Left lung (tissue), 10 donors: ENCODE data around the gene MEIKIN. TPM values are rescaled to one million over a fixed set of nuclear protein-coding genes. Genes with fewer than 3 reads are reported as not detected.

Source experiments
- ATAC-seq: fragments of 200-7000 bp; cut with Tn5 transposase; one replicate; pipeline ENCODE4 v1.9.1; 2020; ENCODE audit warnings: moderate library complexity
- DNase-seq, 4 donors: peaks; one replicate each; pipeline ENCODE4 v3.0.0-alpha.2; 2013 to 2020
- H3K27ac ChIP-seq, 2 donors: fragments of 200-600 bp; sonication (generic) in 1 of 2; one replicate each; pipeline versions ENCODE4 v1.5.0 to v1.8.0; 2020 to 2021
- H3K27me3 ChIP-seq, 2 donors: fragments of 200-600 bp; sonication (generic) in 1 of 2; one replicate each; pipeline versions ENCODE4 v1.5.0 to v1.8.0; 2020 to 2021
- H3K36me3 ChIP-seq, 2 donors: fragments of 200-600 bp; sonication (generic) in 1 of 2; one replicate each; pipeline versions ENCODE4 v1.5.0 to v1.8.0; 2020 to 2021
- H3K4me1 ChIP-seq, 2 donors: fragments of 200-600 bp; one replicate each; pipeline ENCODE4 v1.8.0; 2021
- H3K4me3 ChIP-seq, 2 donors: fragments of 200-600 bp; sonication (generic) in 1 of 2; one replicate each; pipeline versions ENCODE4 v1.5.0 to v1.8.0; 2020 to 2021; ENCODE audit warnings: mild to moderate bottlenecking in 1 of 2
- H3K9me3 ChIP-seq, 2 donors: fragments of 200-600 bp; sonication (generic) in 1 of 2; one replicate each; pipeline versions ENCODE4 v1.5.0 to v1.8.0; 2020 to 2021
- intact Hi-C, 2 donors: fragments of 100-400 bp; cut with DNase I; formaldehyde crosslinking; loops; one replicate each; pipeline versions ENCODE4 v1.11.2 to v1.14.2; 2022
- polyA plus RNA-seq, 6 donors: library from polyadenylated mRNA; unstranded; fragments of 120-200 nt; gene quantifications; one replicate each; pipeline ENCODE4 v1.2.1, GENCODE V29; 2013; ENCODE audit not compliant: insufficient read length in 6 of 6
- total RNA-seq, 2 donors: library from RNA; stranded (reverse); fragmentation: NEBNext Ultra II Directional; extraction: Animal tissue kit (Norgen Biotek cat#: 25700); gene quantifications; one replicate each; pipeline ENCODE4 v1.2.1, GENCODE V29; 2021
- TF ChIP-seq, protein P1 (sequence below), 2 donors: fragments of 200-600 bp; sonication (generic) in 1 of 2; IDR thresholded peaks; one replicate each; pipeline versions ENCODE4 v1.5.0 to v1.8.0; 2021; ENCODE audit warnings: antibody characterized with exemption in 2 of 2
- donor health status: DM: no; HTN: yes; CAD: no.
- donor health status: DM: no; HTN: no; CAD: no.

Gene MEIKIN
- total and polyA plus RNA-seq, 8 donors, result 0.17 to 1.5 (median 0.85) TPM; not detected in 5

GRCh38 chr5:131857388-131857787 is 88.1 kb downstream of the MEIKIN start:
- H3K4me1 ChIP-seq, result no peaks in the 10 kb centered on the region
- intact Hi-C loops, result no loop called here
- no peaks in the 10 kb centered on the region for H3K36me3 ChIP-seq
- H3K27ac ChIP-seq, result no peak overlapping the region
- H3K9me3 ChIP-seq, result no peaks in the 10 kb centered on the region
- H3K27me3 ChIP-seq, result no peaks in the 10 kb centered on the region
- H3K4me3 ChIP-seq, result no peak overlapping the region
- DNase-seq (no peak), ATAC-seq (no peak)
- TF ChIP-seq, protein P1, sequence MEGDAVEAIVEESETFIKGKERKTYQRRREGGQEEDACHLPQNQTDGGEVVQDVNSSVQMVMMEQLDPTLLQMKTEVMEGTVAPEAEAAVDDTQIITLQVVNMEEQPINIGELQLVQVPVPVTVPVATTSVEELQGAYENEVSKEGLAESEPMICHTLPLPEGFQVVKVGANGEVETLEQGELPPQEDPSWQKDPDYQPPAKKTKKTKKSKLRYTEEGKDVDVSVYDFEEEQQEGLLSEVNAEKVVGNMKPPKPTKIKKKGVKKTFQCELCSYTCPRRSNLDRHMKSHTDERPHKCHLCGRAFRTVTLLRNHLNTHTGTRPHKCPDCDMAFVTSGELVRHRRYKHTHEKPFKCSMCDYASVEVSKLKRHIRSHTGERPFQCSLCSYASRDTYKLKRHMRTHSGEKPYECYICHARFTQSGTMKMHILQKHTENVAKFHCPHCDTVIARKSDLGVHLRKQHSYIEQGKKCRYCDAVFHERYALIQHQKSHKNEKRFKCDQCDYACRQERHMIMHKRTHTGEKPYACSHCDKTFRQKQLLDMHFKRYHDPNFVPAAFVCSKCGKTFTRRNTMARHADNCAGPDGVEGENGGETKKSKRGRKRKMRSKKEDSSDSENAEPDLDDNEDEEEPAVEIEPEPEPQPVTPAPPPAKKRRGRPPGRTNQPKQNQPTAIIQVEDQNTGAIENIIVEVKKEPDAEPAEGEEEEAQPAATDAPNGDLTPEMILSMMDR (IDR thresholded peaks at IDR 0.05), result no peak

- Histone ChIP-seq H3K36me3 (no peaks in the 10 kb centered on the region), H3K9me3 (no peaks in the 10 kb centered on the region), H3K27me3 (no peaks in the 10 kb centered on the region), H3K4me1 (no peaks in the 10 kb centered on the region), H3K27ac (no peak overlapping the region), H3K4me3 (no peak overlapping the region)
- ATAC-seq (no peak), DNase-seq (no peak)
- TF ChIP-seq, protein P1 (IDR thresholded peaks at IDR 0.05), result no peak
- intact Hi-C loops, result no loop called here
These were observed 90.0 kb downstream of the MEIKIN start for GRCh38 chr5:131855452-131855851.

- Histone ChIP-seq H3K27me3 (no peaks in the 10 kb centered on the region), H3K4me1 (no peaks in the 10 kb centered on the region), H3K36me3 (no peaks in the 10 kb centered on the region), H3K9me3 (peaks cover 0 to 9% of the 10 kb centered on the region in 2 donors), H3K27ac (no peak overlapping the region), H3K4me3 (no peak overlapping the region)
- DNase-seq (no peak), ATAC-seq (no peak)
- intact Hi-C loops, result no loop called here
- TF ChIP-seq, protein P1 (IDR thresholded peaks at IDR 0.05), result no peak
These were observed 91.3 kb downstream of the MEIKIN start for GRCh38 chr5:131854134-131854533.

GRCh38 chr5:131848662-131849061 is 96.8 kb downstream of the MEIKIN start:
- TF ChIP-seq, protein P1 (IDR thresholded peaks at IDR 0.05), result no peak
- Histone ChIP-seq H3K27me3 (no peaks in the 10 kb centered on the region), H3K4me3 (no peak overlapping the region), H3K4me1 (no peaks in the 10 kb centered on the region), H3K36me3 (no peaks in the 10 kb centered on the region), H3K27ac (no peak overlapping the region), H3K9me3 (peaks cover 0 to 60% of the 10 kb centered on the region in 2 donors)
- DNase-seq, result no peak
- intact Hi-C loops, result no loop called here
- ATAC-seq, result no peak

DNA sequence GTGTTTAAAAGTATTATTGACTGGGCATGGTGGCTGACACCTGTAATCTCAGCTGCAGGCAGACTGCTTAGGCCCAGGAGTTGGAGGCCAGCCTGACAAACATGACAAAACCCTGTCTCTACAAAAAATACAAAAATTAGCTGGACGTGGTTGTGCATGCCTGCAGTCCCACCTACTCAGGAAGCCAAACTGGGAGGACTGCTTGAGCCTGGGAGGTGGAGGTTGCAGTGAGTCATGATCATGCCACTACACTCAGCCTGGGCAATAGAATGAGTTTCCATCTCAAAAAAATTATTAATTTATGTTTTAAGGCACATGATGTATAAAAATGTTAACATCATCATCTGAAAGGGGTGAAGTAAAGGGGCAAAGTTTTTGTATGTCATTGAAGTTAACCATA is 98.9 kb downstream of the MEIKIN start:
- ATAC-seq (no peak), DNase-seq (no peak)
- intact Hi-C loops, result no loop called here
- peaks cover 0 to 72% of the 10 kb centered on the region in 2 donors for H3K9me3 ChIP-seq
- no peak overlapping the region for H3K4me3 ChIP-seq
- H3K27ac ChIP-seq, result no peak overlapping the region
- no peaks in the 10 kb centered on the region for H3K27me3 ChIP-seq
- TF ChIP-seq, protein P1 (IDR thresholded peaks at IDR 0.05), result no peak
- H3K4me1 ChIP-seq, result no peaks in the 10 kb centered on the region
- H3K36me3 ChIP-seq, result no peaks in the 10 kb centered on the region
